LNCaP clone FGC (cell line): ENCODE measurements around the gene FADS2.

Source experiments
- DNase-seq: peaks from one replicate; pipeline ENCODE4 v3.0.0-alpha.2; 2011; ENCODE audit warnings: low read depth
- H3K4me3 ChIP-seq: 2 replicates; pipeline ENCODE4 v1.5.1; 2011; ENCODE audit warnings: mild to moderate bottlenecking, low read depth, low read length, control low read depth
- TF ChIP-seq, protein P1 (sequence below): IDR thresholded peaks from 2 replicates; pipeline ENCODE4 v1.5.1; 2012; ENCODE audit warnings: mild to moderate bottlenecking; ENCODE audit not compliant: control insufficient read depth, insufficient read depth; ENCODE audit errors: extremely low read depth

Gene FADS2

DNA sequence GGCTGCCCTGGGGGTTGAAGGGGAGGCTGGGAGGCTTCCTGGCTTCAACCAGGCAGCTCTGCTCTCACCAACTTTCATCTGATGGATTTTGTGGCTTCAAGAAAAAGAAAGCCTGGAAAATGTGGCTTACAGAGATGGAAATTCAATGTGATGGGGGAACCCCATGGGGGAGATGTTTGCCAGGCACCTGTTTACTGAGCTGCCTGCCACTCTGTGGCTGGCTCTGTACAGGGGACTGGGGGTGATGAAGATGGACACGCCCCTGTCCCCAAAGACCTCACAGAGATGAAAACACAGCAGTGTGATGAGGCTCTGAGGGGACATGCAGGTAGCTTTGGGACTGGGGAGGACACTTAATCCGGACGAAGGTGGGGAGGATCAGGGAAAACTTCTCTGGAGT lies 45.8 kb upstream of the FADS2 start:
- TF ChIP-seq, protein P1, sequence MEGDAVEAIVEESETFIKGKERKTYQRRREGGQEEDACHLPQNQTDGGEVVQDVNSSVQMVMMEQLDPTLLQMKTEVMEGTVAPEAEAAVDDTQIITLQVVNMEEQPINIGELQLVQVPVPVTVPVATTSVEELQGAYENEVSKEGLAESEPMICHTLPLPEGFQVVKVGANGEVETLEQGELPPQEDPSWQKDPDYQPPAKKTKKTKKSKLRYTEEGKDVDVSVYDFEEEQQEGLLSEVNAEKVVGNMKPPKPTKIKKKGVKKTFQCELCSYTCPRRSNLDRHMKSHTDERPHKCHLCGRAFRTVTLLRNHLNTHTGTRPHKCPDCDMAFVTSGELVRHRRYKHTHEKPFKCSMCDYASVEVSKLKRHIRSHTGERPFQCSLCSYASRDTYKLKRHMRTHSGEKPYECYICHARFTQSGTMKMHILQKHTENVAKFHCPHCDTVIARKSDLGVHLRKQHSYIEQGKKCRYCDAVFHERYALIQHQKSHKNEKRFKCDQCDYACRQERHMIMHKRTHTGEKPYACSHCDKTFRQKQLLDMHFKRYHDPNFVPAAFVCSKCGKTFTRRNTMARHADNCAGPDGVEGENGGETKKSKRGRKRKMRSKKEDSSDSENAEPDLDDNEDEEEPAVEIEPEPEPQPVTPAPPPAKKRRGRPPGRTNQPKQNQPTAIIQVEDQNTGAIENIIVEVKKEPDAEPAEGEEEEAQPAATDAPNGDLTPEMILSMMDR, result no peak
- DNase-seq, result no peak
- no peak overlapping the region for H3K4me3 ChIP-seq

DNA sequence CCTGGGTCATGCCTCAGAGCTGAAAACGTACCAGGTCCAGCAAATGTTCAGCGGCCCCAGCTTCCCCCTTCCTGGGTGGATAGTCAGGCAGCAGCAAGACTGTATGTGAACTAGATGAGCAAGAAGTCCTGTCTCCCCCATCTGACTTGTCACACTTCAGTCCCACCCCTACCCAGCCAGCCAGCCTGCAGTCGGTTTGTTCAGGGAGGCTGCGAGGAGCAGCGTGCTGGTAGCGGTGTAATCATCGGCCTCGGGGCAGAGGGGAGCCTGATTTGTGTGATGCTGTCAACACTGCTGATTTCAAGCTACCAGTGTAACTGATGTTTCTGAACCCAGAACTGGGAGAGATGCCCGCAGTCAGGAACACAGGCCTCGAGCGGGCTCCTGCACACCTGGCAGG lies 45.3 kb upstream of the FADS2 start:
- no peak for DNase-seq
- TF ChIP-seq, protein P1, result no peak
- H3K4me3 ChIP-seq, result no peak overlapping the region

DNA sequence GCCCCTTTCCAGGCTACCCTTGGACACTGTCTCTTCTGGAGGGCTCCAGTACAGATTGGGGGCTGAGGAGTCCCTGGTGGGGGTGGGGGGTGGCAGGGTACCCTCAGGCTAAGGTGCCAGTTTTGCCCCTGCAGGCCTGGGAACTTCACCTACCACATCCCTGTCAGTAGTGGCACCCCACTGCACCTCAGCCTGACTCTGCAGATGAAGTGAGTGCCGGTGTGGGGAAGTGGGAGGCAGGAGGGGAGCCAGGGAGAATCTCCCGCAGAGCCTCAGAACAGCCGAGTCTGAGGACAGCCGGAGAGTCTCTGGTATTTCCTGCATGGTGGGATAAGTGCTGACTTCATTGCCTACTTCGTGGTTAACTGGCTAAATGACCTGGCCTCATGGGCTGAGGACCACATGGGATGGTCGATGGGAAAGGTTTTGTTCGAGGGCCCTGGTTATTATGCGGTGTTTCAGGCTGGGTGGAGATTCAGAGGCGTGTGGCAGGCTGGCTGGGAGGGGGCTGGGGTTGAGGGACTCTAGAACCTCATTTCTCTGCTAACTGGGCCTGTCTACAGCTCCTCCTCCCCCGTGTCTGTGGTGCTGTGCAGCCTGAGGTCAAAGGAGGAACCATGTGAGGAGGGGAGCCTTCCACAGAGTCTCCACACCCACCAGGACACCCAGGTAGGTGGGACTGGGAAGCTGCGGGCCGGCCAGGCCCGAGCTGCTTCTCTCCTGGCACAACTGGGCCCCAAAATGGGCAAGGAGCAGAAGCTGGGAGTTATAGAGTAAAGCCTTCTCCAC lies 44.2 kb upstream of the FADS2 start:
- no peak overlapping the region for H3K4me3 ChIP-seq
- no peak for DNase-seq
- TF ChIP-seq, protein P1, result no peak

- TF ChIP-seq, protein P1, result no peak
- no peak overlapping the region for H3K4me3 ChIP-seq
- no peak for DNase-seq
Observed at GRCh38 chr11:61784506-61784805, 43.6 kb upstream of the FADS2 start.

DNA sequence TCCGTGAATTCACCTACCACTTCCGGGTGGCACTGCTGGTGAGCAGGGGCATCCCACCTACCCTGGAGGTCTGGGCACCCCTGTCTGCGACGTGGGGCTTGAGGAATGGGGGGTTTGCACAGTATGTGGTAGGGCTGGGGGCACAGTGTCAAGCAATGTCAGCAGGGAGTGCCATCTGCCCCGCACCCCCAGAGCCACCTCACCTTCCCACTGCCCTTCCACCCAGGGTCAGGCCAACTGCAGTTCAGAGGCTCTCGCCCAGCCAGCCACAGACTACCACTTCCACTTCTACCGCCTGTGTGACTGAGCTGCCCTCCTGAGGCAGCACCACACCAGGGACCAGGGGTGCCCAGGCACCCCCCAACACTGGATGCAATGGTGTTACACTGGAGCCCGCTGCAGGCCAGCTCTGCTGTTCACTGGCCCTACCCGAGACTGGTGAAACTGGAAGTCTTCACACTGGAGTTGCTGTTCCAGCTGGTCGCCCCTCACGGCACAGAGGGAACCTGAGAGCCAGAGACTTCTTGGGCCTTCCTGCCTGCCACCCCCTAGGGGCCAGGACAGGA lies 42.2 kb upstream of the FADS2 start:
- TF ChIP-seq, protein P1, result no peak
- no peak for DNase-seq
- H3K4me3 ChIP-seq, result no peak overlapping the region

DNA sequence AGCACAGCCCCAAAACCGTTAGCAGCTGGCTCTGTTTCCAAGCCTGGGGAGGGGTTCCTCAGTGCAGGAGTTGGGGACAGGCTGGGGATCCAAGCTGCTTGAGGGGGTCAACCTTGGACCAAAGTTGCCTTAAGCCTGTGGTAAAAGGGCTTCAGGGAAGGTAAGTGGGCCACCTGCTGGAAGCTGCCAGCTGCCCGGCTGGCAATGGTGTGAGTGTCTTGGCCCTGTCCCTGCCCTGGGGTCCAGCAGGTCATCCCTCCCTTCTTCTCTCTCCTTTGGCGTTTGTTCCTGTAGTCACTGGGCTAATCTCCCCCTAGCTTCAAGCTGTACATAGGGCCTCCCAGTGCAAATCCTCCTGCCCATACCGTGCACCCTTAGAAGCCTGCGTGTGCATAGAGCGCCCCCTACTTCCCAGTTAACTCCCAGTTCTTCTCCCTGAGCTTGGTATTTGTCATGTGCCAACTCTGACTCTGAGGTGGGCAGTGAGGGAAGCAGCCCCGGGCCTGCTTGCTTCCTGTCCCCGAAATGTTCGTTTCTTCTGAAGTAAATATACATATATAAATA lies 40.1 kb upstream of the FADS2 start:
- TF ChIP-seq, protein P1, result peak; percentile 42
- H3K4me3 ChIP-seq, result no peak overlapping the region
- DNase-seq, result no peak
